ENCODE measurements around the gene VRK1.

The VRK1 gene

DNA sequence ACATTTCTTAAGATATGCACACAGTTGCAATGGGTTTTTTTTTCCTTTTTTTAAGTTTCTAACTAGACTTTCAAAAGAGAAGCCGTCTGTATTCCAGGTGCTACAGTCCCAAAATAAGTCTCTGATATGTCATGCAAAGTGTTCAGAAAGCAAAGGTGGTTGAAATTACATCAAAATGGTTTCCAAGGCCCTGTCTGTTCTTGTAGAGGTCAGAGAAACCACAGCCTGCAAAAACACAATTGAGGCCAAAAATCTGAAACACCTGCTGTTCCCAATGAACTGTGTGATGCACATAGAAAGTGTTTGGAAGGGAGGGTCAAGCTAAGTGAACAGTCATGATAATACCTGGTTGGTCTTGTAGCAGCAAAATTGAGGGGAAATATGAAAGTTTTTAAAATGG lies 91.0 kb downstream of the VRK1 start:
- DNase-seq (ENCODE audit: low spot score): no peak

DNA sequence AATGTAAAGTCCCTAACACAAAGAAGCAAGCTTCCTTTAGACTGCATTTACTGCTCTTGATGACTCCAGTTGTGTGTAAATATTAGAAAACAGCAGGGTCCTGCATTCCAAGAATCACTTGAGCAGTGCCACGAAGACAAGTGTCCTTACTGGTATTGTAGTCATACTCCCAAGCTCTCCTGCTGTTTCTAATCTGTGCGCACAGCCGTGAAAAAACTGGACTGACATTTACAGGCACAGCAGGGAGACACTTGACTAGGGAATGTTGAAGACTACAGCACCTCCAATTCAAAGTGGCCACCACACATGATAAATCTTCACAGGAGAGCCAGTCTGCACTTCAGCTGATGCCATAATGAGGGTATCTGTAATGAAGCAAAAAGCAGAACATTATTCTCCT lies 91.4 kb downstream of the VRK1 start:
- DNase-seq (ENCODE audit: low spot score): no peak

DNA sequence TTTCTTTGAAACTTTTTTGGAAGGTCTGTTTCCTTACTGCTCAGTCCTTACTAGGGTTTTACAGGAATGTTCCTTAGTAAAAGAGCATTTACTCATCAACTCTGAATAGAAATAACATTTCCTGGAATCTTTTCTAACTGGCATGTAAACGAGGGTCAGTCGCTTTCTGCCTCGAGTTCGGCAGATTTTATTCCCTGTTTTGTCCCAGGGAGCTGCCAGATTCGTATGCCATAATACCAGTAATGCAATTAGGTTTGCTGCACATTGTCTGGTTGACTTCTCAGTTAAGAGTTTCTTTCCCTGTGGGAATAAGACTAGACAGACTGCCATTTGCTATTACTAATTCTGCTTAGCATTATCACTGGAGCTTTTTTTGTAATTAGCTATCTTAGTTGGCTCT lies 91.9 kb downstream of the VRK1 start:
- no peak for DNase-seq (ENCODE audit: low spot score)

DNA sequence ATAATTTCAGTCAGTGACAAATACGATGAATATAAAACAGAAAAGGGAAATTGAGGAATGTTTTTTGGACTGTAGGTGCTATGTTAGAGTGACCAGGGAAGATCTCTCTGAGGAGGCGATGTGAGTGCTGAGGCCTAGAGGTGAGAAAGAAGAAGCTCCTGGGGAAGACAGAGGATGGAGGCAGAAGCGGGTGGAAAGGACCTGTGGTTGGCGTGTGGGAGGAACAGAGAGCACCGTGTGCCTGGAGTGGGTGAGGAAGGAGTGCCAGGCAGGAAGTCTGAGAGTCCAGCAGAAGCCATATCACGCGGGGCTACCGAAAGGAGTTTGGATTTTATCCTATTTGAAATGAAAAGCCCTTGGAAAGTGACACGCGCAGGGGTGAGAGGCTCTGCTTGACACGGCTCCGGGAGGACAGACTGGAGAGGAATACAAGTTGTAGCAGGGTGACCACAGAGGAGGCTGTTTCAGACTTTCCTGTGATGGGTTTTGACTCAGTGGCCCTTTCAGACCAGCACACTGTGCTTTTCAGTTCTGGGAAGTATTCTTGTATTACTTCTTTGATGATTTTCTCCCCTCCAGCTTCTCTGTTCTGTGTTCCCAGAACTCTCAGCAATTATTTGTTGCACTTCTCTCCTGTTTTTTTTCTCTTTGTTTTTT lies 96.9 kb downstream of the VRK1 start:
- no peak for DNase-seq (ENCODE audit: low spot score)

DNA sequence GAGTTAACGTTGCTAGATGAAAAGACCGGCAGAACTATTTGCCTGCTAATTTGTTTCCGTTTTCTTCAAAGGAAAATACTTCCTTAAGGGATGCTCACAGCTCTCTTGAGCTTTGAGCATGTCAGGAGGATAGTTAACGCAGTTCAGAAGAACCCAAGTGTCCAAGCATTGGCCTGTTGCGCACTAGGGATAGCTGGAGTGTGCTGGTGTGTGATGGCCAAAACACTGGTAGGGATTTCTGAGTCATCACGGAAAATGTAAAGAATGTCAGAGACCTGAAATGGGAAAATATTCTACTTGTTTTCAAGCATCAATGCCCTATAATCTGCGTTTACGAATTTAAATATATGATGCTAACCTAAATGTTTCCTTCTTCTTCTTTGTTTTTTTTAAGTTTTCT lies 97.8 kb downstream of the VRK1 start:
- no peak for DNase-seq (ENCODE audit: low spot score)

DNA sequence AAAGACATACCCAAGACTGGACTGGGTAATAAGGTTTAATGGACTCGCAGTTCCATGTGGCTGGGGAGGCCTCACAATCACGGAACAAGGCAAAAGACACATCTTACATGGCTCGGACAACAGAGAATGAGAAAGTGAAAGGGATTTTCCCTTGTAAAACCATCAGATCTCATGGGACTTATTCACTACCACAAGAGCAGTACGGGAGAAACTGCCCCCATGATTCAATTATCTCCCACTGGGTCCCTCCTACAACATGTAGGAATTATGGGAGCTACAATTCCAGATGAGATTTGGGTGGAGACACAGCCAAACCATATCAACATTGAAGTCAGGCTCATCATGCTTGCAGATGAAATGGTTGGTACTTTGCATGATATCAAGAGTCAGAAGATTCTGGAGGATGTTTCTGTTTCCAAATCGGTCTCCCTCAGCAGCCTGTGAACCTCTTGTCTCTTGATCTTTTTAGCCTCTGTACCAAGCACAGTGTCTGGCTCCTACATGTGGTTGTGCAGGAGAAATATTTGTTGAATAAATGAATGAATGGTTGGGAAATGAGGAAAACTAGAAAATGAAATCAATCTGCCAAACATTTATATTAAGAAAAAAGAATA lies 98.6 kb downstream of the VRK1 start:
- no peak for DNase-seq (ENCODE audit: low spot score)

DNA sequence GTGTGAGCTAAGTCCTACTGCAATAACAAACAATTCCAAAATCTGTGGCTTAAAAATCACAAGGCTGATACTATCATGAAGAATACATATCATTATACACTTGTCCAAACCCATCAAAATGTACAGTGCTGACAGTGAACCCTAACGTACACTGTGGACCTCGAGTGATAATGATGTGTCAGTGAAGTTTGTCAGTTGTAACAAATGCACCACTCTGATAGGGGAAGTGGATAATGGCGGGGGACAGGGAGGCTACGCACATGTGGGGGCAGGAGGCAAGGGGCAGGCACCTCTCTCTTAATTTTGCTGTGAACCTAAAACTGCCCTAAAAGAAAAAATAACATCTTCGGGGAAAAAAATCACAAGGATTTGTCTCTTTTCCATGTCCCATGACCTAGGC lies 100.0 kb downstream of the VRK1 start:
- DNase-seq (ENCODE audit: low spot score): no peak

DNA sequence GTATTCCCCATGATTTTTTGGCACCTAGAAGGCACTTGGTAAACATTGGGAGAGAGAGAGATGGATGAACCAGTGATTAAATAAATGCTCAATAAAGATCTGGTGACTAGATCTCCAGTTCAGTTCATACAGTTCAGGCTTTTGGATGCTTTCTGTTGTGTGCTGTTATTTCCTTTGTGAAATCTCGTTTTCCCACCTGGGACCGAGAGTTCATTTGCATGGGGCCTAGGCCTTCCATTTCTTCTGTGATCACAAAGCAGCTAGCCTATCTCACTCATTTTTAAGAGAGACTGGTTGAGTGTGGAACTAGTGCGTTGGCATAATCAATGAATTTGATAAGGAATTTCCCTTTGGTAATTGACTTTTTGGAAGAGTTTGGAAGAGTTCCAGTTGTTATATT lies 104.0 kb downstream of the VRK1 start:
- no peak for DNase-seq (ENCODE audit: low spot score)

DNA sequence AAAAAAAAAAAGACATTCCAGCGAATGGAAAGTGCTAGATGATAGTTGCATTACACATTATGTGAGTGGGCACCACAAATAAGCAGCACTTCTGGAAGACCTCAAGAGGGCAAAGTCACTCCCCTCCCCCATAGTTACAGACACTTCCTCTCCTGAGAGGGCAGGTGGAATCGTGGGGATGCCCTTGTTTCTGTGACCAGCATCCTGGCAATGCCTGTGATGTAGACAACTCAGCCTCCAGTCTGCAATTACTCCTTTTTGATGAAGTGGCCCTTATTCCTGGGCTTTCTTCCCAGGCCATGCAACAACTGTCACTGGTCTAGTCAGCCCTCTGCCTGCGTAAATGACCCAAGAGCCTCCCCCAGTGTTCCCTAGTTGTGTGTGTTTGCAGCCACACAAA lies 104.8 kb downstream of the VRK1 start:
- no peak for DNase-seq (ENCODE audit: low spot score)

DNA sequence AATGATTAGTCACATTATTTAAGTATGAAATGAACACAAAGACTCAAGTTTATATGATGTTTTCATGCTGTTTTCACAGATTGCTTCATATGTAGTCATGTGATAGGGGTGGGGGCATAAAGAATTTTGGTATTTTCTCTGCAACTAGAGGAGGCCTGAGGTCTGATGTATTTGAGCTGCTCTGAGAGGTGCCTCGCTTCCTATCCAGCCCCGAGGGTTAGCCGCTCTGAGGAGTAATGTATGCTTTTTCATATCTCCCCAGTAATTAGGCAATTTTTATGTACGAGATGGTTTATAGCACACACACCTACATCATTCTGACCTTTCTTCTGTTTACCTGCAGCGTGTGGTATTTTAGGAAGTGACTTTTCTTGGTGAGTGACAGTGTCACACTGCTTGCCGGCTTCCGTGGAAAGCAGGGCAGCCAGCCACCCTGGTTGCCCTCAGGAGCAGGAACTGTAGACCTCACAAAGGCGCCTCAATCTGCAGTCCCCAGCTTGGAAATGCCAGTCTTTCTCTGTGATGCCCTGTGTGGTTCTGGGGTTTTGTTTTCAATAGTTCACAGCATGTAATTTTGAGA lies 106.4 kb downstream of the VRK1 start:
- no peak for DNase-seq (ENCODE audit: low spot score)

DNA sequence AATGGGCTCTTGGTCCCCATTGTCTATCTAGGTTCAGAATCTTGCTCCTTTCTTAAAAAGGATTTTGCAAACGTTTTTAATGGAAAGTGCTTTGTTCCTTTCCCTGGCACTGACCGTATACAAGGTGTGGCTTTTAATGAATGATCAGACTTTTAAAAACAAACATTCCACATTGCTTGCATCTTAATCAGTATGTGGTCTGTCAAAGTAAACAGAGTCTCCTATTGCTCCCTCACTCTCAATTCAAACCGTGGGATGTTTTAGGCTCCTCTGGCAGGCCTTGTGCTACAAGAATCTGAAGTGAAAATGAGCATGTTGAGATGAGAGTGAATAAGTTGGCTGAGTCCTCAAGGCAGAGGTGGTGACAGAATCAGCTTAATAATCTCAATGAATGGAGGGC lies 107.0 kb downstream of the VRK1 start:
- DNase-seq (ENCODE audit: low spot score): peak; percentile 33

DNA sequence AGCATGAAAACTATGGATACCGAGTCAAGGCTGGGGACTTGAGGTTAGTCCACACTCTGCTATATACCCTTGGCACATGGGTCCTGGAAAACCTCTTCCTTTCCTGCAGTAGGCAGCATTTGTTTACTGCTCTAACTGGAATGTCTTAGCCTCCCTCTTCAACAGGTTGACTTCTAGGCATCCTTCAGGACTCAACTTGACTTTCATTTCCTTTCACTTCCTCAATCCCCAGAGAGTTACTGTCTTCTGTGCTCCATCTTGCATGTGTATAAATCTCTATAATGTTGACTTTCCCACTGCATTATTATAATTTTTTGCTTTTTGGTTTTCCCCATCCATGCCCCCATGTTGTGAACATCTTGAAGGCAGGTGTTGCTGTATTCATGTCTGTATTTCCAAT lies 107.9 kb downstream of the VRK1 start:
- no peak for DNase-seq (ENCODE audit: low spot score)

DNA sequence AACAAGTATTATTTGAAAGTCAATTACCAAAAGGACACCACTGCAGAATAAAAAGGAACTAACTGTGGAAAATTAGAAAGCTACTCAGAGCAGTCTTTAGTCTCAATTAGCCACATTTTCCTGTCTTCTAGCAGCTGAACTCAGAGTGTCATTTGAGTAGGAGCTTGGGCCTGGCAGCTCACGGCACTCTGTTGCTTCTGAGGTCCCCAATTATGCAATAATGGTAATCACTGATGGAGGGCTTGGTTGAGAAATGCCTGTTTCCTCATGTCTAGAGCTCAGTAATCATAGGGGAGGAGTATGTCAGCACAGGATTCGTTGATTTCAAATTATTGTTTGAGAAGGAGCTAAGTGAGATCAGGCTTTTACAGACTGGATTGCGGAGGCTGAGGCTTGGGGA lies 108.6 kb downstream of the VRK1 start:
- no peak for DNase-seq (ENCODE audit: low spot score)

DNA sequence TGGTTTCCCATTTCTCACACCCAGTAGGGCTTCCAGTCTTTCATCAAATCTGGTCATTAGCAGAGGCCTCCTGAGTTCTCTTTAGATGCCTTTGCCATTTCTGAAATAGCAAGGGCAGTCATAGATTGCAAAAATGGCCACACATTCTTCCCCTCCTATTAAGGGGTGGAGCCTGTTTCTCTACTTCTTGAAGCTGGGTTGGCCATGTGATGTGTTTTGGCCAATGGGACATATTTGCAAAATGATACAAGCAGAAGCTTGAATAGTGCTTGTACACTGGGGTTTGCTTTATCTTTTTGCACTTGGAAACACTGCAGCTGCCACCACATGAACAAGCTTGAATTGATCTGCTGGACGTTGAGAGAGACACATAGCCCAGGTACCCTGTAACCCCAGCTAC lies 109.3 kb downstream of the VRK1 start:
- DNase-seq (ENCODE audit: low spot score): no peak

DNA sequence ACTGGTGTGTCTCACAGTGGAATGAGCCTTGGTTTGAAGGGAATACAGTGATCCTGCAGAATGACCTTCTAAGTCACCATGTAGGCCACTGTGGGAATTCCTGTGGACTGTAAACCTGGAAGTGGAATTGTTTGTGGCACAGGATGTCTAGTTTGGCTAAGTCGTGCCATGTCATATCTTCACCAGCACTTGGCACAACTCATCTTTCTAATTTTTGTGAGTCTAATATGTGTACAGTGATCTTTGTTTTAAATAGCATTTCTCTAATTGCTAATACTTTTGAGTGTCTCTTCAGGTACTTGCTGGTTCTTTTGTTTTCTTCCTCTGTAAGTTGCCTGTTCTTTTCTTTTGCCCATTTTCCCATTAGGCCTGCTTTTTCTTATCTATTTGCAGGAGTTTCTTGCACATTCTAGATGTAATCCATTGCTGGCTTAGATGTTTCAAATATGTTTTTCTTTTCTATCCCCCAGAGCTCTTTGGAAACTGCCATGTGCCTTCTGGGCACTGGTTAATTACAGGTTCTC lies 112.7 kb downstream of the VRK1 start:
- DNase-seq (ENCODE audit: low spot score): no peak

DNA sequence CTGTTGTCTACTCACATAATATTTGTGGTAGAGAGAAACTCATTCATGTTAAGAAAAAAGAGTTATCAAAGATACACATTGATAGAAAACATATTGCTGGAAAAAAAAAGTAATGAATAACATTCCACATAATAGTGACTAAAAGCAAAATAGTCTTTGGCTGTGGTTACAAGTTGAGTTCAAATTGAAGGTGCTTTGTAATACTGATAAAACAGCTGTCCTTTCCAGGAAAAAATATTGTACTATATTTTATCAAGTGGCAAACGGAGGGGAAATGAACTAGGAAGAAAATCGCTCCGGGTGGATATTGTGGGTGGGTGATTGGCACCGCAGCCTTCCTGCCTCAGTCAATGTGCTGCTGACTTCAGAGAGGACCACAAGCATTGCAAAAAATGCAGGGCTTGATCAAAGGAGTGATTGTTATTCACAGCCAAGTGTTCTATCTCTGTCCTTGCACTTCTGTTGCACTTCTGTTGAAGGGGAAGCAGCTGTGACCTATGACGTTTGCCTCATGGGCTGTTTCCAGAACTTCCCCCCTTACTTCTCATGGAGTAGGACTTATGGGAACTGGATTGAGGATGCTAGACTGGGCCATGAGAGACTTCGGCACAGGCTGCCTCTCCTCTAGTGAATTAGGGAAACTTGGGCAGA lies 114.4 kb downstream of the VRK1 start:
- DNase-seq (ENCODE audit: low spot score): no peak

DNA sequence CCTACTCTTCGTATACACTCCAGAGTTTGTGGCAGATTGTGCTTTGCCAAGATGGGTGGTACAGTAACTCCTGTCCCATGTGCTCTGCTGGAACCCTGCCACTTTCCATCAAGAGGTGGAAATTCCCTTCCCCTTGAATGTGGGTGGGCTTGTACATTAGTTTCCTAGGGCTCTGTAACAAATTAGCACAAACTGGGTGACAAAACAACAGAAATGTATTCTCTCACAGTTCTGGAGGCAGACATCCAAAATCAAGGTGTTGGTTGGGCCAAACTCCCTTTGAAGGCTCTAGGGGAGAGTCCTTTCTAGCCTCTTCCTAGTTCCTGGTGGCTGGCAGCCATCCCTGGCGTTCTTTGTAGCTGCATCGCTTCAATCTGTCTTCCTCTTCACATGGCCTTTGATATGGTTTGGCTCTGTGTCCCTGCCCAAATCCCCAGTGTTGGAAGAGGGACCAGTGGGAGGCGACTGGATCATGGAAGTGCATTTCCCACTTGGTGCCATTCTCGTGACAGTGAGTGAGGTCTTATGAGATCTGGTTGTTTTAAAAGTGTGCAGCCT lies 117.5 kb downstream of the VRK1 start:
- DNase-seq (ENCODE audit: low spot score): no peak

DNA sequence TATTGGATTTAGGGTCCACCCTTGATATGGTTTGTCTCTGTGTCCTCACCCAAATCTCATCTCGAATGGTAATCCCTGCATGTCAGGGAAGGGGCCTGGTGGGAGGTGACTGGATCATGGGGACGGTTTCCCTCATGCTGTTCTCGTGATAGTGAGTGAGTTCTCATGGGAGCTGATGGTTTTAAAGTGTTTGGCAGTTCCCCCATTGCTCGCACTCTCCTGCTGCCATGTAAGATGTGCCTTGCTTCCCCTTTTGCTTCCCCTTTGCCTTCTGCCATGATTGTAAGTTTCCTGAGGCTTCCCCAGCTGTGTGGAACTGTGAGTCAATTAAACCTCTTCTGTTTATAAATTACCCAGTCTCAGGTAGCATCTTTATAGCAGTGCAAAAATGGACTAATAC lies 118.3 kb downstream of the VRK1 start:
- DNase-seq (ENCODE audit: low spot score): no peak

DNA sequence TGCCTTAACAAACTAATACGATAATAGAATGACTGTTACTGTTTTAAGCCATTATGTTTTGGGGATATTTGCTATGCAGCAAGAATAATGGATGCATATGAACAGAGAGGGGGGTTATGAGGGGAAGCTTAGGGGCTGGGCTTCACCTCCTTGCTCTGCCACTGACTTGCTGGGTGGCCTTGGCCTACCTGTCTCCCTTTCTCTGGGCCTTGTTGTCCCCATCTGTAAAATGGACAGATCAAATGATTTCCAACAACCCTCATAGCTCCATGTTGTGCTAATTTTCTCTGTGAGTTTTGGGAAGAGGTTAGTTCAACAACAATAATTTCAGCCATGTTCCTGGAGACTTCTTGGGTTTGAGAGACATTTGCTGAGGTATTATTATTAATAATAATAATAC lies 119.6 kb downstream of the VRK1 start:
- no peak for DNase-seq (ENCODE audit: low spot score)

DNA sequence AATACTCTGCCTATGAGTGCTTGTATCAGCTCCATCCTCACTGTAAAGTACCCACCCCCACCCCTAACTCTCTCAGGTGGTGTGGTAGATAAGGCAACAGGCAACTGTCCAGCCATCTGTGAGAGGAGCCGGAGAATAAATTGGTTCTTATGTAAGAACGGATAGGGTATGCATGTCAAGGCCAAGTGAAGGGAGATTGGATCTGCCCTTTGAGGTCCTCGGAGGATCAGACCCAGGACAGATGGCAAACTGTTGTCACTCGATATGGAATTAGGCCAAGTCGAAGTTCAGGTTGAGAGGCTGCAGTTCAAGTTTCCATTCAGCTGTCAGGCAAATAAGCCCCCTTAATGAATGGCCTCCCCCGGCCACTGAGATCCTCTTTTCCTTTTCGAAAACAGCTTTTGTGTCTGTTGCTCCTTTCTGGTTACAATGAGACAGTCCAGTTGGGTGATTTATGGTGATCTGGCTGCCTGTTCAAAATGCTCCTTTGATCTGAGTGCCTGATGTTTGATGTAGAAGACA lies 120.3 kb downstream of the VRK1 start:
- no peak for DNase-seq (ENCODE audit: low spot score)

DNA sequence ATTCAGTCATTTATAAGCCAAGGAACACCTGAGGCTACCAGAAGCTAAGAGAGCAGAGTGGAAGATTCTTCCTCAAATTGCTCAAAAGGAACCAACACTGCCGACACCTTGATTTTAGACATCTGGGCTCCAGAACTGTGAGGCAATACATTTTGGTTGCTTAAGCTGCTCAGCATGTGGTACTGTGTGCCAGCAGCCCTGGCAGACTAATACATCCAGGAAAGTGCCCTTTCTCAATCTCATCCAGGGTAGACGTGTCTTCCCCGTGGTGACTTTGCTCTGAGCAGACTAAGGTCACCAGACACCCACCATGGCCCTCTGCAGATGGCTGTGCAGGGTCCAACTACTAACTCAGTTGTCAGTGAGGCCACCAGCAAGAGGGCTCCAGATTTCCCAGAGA lies 122.8 kb downstream of the VRK1 start:
- no peak for DNase-seq (ENCODE audit: low spot score)

DNA sequence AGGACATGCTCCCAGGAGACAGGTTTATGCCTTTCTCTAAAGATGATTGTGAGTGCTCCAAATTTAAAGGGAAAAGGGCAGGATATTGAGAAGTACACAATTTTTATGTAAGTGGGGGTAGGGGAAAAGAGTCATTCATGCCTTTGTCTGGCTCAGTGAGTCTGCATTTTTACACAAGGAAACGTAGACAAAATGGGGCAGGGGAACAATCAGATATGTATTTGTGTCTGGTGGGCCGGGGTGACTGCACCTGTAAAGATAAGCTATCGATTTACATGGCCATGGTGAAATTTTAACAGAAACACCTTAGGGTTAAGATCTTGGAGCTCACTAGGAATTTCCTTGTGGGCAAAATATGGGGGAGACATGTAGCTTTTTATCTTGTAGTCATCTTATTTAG lies 123.6 kb downstream of the VRK1 start:
- no peak for DNase-seq (ENCODE audit: low spot score)

DNA sequence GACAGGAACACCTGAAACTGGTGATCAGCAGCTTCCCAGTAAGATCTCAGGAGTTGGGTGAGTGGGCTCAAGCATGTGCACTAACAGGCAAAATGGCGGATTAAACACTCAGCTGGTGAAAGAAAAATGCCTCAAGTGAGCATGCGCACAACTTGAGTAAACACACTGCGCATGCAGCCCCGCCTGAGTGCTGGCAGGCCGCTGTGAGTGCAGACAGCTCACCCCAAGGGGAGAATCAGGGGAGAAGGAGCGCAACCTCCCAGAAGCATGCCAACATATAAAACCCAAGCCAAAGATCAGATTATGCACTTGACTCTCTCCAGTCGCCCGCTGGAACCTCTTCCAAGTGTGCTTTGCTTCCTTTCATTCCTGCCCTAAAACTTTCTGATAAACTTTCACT lies 125.8 kb downstream of the VRK1 start:
- no peak for DNase-seq (ENCODE audit: low spot score)

Data from SW480 (cell line).